ENCODE data around the gene ZNF565.

ZNF565 gene

GRCh38 chr19:36142046-36142445 lies 72.4 kb downstream of the ZNF565 start:
- TF ChIP-seq POLR2A (IDR thresholded peaks at IDR 0.05; ENCODE audit: extremely low read depth, insufficient read length) (no peak), MYC (IDR thresholded peaks at IDR 0.05; ENCODE audit: low read depth, low read length) (no peak)
- TF ChIP-seq, protein P1, sequence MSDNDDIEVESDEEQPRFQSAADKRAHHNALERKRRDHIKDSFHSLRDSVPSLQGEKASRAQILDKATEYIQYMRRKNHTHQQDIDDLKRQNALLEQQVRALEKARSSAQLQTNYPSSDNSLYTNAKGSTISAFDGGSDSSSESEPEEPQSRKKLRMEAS (IDR thresholded peaks at IDR 0.05; ENCODE audit: low read depth, low read length), result no peak
- TF ChIP-seq, protein P2, sequence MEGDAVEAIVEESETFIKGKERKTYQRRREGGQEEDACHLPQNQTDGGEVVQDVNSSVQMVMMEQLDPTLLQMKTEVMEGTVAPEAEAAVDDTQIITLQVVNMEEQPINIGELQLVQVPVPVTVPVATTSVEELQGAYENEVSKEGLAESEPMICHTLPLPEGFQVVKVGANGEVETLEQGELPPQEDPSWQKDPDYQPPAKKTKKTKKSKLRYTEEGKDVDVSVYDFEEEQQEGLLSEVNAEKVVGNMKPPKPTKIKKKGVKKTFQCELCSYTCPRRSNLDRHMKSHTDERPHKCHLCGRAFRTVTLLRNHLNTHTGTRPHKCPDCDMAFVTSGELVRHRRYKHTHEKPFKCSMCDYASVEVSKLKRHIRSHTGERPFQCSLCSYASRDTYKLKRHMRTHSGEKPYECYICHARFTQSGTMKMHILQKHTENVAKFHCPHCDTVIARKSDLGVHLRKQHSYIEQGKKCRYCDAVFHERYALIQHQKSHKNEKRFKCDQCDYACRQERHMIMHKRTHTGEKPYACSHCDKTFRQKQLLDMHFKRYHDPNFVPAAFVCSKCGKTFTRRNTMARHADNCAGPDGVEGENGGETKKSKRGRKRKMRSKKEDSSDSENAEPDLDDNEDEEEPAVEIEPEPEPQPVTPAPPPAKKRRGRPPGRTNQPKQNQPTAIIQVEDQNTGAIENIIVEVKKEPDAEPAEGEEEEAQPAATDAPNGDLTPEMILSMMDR (IDR thresholded peaks at IDR 0.05; ENCODE audit: low read depth, low read length), result no peak
- no peak overlapping the region for H3K4me3 ChIP-seq (ENCODE audit: low read depth, low read length)
- no peak for DNase-seq (ENCODE audit: low read depth)

DNA sequence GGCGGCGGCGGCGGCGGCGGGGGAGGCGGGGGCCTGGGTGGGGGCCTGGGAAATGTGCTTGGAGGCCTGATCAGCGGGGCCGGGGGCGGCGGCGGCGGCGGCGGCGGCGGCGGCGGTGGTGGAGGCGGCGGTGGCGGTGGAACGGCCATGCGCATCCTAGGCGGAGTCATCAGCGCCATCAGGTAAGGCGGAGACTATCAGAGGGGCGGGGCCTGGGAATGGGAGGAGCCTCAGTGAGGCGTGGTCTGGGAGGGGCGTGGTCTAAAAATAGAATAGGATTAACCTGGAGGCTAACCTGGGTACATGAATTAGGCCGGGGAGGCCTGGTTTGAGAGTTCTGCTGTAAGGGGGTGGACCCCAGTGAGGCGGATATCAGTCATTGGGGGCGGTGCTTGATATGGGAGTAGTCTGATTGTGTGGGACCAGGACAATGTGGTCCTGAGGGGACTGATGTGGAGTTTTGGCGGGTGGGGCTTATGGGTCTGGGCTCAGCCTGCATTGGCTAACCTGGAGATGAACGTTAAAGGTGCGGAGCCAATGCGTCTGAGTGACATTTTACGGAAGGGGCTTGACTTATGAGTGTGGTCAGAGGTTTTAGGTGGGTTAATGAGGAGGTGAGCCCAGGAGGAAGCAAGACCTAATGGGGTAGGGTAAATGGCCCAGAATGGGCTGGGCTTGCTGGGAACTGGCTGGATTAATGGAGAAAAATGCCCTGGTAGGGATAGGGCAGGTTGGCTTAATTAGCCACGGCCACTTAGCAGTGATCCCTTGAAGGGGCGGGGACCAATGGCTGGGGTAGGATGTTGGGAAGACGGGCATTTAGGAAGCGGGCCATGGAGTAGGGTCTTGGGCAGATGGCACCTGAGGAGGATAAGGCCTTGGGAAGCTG lies 73.2 kb downstream of the ZNF565 start:
- H3K4me3 ChIP-seq (ENCODE audit: low read depth, low read length), result peak overlapping the region; percentile 92
- DNase-seq (ENCODE audit: low read depth), result peak; percentile 74
- TF ChIP-seq, protein P1 (IDR thresholded peaks at IDR 0.05; ENCODE audit: low read depth, low read length), result no peak
- peak; percentile 10 for TF ChIP-seq POLR2A (IDR thresholded peaks at IDR 0.05; ENCODE audit: extremely low read depth, insufficient read length)

DNA sequence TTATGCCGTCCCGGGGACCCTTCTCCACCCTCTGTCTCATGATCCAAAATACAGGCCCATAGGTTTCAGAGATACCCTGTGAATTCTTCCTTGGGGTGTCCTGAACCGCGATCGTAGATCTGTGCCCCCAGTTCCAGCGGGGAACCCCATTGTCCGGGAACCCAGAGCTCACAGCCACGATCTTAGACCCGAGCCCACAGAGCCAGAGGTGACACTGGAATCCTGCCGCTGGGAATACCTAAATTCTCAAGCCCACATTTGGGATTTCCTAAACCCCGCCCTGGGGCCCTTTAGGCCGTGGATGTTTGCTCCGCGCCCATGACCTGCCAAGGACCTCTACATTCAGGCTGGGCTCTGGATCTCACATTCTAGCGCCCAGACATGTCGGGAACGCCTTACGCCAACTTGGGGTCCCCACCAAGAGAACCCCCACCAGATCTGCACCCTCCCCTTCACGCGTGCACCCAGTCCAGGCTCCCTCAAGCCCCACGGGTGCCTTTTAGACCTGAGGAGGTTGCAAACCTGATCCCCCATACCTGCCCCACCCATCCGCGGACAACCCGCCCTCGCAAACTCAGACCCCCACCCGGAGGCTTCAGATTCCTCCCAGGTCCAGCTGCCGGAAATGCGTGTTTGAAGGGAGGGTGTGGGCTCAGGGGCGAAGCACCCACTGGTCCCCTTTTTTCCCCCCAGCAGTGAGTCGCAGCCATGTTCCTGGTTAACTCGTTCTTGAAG lies 74.0 kb downstream of the ZNF565 start:
- peak overlapping the region; percentile 92 for H3K4me3 ChIP-seq (ENCODE audit: low read depth, low read length)
- peak; percentile 71 for DNase-seq (ENCODE audit: low read depth)
- TF ChIP-seq POLR2A (IDR thresholded peaks at IDR 0.05; ENCODE audit: extremely low read depth, insufficient read length), result peak; percentile 5
- TF ChIP-seq, protein P2 (IDR thresholded peaks at IDR 0.05; ENCODE audit: low read depth, low read length), result no peak

- peak; percentile 94 for DNase-seq (ENCODE audit: low read depth)
- TF ChIP-seq, protein P2 (IDR thresholded peaks at IDR 0.05; ENCODE audit: low read depth, low read length), result no peak
- TF ChIP-seq MYC (IDR thresholded peaks at IDR 0.05; ENCODE audit: low read depth, low read length), result no peak; the same call in none of the 2 replicates
- TF ChIP-seq, protein P1 (IDR thresholded peaks at IDR 0.05; ENCODE audit: low read depth, low read length), result peak; percentile 49; the same call in 1 of the 2 replicates
- TF ChIP-seq POLR2A (IDR thresholded peaks at IDR 0.05; ENCODE audit: extremely low read depth, insufficient read length), result peak; percentile 64
Measured at GRCh38 chr19:36139473-36140303, 74.8 kb downstream of the ZNF565 start, which contains the start of gene CAPNS1. Gene CAPNS1 (plus strand): TSS chr19:36140066. CDS start chr19:36141012, 946 bp downstream.

DNA sequence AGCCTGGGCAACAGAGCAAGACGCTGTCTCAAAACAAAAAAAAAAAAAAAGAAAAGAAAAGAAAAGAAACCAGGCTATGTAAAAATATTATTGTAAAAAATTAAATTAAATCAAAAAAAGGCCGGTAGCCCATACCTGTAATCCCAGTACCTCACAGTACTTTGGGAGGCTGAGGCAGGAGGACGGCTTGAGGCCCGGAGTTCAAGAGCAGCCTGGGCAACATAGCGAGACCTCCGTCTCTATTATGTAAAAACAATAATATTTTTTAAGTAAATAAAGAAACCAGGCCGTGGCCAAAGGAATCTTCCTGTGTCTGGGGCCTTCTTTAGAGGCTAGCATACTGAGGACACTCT lies 75.4 kb downstream of the ZNF565 start:
- H3K4me3 ChIP-seq (ENCODE audit: low read depth, low read length), result peak overlapping the region; percentile 92
- DNase-seq (ENCODE audit: low read depth), result no peak
- TF ChIP-seq, protein P2 (IDR thresholded peaks at IDR 0.05; ENCODE audit: low read depth, low read length), result no peak
- TF ChIP-seq POLR2A (IDR thresholded peaks at IDR 0.05; ENCODE audit: extremely low read depth, insufficient read length) (no peak), MYC (IDR thresholded peaks at IDR 0.05; ENCODE audit: low read depth, low read length) (no peak)
- TF ChIP-seq, protein P1 (IDR thresholded peaks at IDR 0.05; ENCODE audit: low read depth, low read length), result no peak

More at GRCh38 chr19:36139473-36140303, 74.8 kb downstream of the ZNF565 start, which contains the start of gene CAPNS1:
- peak within 1 kb of the TSS; percentile 92 for H3K4me3 ChIP-seq (ENCODE audit: low read depth, low read length)

All from NB4 (cell line).